Measurements from ENCODE around the gene FLNA.

The FLNA gene

DNA sequence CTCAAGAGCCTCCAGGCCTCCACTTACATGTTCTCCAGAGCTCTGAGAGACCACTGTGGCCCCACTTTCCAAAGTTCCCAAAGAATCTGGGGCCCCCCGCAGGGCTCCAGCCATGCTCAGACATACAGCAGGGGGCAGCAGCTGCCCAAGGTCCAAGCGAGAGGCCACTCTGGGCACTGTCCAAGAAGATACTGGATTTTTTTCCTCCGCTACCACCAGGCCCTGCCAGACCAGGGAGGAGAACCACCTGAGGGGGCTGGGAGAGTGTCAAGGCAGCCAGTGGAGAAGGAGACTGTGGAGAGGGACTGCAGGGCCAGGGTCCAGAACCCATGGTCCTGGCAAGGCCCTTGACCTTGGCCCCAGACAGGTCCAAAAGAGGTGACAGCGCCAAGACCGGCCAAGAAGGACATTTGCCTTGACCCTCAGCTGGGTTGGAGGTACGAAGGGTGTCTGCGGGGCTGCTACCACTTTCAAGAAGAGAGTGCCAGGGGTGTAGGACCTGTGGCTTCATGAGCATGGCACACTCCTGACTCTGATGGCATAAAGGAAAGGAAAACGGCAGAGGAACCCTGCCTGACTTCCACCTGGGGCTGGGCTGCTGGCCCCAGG lies 10.0 kb upstream of the FLNA start:
- no peak overlapping the region for H3K9ac ChIP-seq
- no peaks in the 10 kb centered on the region for H3K4me1 ChIP-seq
- H3K36me3 ChIP-seq (ENCODE audit: control insufficient read depth, insufficient read depth, low read length), result no peaks in the 10 kb centered on the region
- H2AFZ ChIP-seq, result no peak overlapping the region
- no peaks in the 10 kb centered on the region for H3K9me3 ChIP-seq (ENCODE audit: control insufficient read depth, low read length)
- no peak overlapping the region for H3K4me3 ChIP-seq (ENCODE audit: low read depth, low read length)
- no peak overlapping the region for H3K27ac ChIP-seq
- H3K27me3 ChIP-seq (ENCODE audit: control insufficient read depth, insufficient read depth, low read length), result no peaks in the 10 kb centered on the region
- H3K79me2 ChIP-seq, result no peaks in the 10 kb centered on the region
- H3K4me2 ChIP-seq (ENCODE audit: low read length), result no peak overlapping the region
- TF ChIP-seq, protein P1, sequence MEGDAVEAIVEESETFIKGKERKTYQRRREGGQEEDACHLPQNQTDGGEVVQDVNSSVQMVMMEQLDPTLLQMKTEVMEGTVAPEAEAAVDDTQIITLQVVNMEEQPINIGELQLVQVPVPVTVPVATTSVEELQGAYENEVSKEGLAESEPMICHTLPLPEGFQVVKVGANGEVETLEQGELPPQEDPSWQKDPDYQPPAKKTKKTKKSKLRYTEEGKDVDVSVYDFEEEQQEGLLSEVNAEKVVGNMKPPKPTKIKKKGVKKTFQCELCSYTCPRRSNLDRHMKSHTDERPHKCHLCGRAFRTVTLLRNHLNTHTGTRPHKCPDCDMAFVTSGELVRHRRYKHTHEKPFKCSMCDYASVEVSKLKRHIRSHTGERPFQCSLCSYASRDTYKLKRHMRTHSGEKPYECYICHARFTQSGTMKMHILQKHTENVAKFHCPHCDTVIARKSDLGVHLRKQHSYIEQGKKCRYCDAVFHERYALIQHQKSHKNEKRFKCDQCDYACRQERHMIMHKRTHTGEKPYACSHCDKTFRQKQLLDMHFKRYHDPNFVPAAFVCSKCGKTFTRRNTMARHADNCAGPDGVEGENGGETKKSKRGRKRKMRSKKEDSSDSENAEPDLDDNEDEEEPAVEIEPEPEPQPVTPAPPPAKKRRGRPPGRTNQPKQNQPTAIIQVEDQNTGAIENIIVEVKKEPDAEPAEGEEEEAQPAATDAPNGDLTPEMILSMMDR (IDR thresholded peaks at IDR 0.05), result peak; percentile 54

DNA sequence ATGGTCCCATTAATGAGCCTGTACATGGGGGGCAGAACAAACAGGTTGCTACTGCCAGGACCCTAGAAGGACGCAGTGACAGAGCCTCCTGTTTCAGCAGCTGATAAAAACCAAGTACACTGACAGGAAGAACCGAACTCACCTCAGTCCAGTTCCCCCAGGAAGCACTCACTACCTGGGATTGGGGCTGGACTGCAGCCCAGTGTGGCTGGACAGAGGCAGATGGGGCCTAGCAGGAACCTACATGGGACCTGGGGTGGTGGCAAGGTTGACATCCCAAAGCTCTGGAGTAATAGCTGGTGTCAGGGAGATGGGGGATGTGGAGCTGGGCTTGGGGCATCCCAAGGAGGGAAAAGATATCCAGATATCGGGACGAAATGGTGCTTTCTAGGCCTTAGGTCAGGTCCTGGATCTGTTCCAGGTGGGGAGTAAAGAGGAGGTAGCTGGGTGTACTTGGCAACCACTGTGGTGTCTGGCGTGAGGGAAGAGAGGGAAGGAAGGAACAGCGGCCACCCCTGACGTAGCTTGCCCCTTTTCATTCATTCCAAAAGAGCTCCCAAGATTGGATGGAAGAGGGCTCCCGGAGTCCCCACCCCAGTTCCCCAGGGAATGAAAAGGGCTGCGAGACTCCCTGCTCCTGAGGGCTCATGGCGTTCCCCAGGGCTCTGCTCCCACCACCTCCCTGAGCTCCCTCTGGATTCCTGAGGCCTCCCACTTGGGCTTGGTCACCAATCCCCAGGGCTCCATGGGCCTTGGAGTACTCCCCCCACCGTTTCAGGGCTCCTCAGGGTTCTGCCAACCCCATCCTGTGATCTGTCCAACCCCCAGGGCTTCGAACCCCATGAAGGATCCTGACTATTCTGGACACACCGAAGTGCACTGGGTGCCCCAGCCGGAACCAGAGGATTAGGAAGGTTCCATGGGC lies 9.2 kb upstream of the FLNA start:
- Histone ChIP-seq H3K4me2 (ENCODE audit: low read length) (no peak overlapping the region), H3K27me3 (ENCODE audit: control insufficient read depth, insufficient read depth, low read length) (no peaks in the 10 kb centered on the region), H3K4me1 (no peaks in the 10 kb centered on the region), H3K36me3 (ENCODE audit: control insufficient read depth, insufficient read depth, low read length) (no peaks in the 10 kb centered on the region), H3K79me2 (no peaks in the 10 kb centered on the region), H3K9me3 (ENCODE audit: control insufficient read depth, low read length) (no peaks in the 10 kb centered on the region), H3K27ac (no peak overlapping the region), H3K9ac (no peak overlapping the region), H3K4me3 (ENCODE audit: low read depth, low read length) (no peak overlapping the region), H2AFZ (no peak overlapping the region)
- TF ChIP-seq, protein P1 (IDR thresholded peaks at IDR 0.05), result no peak

DNA sequence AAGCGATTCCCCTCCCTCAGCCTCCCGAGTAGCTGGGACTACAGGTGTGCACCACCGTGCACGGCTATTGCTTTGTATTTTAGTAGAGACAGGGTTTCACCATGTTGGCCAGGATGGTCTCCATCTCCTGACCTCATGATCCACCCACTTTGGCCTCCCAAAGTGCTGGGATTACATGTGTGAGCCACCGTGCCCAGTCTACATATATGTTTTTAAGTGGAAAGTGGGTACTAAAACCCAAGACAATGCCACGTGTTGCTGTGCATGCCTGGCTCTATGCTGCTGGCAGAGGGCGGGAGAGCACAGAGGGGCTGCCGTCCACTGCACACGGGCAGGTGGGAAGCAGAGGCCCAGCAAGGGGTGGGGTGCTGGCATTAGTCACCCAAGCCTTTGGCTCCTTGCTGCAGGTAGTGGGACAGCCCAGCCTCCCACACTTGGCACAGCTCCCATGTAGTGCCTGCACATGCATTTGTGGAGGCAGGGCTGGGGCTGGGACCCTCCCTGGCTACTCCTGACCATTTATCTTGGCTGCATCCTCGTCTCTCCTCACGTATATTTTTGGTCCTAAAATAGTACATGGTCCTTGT lies 8.1 kb upstream of the FLNA start:
- Histone ChIP-seq H3K79me2 (no peaks in the 10 kb centered on the region), H3K9me3 (ENCODE audit: control insufficient read depth, low read length) (no peaks in the 10 kb centered on the region), H3K4me3 (ENCODE audit: low read depth, low read length) (no peak overlapping the region), H2AFZ (no peak overlapping the region), H3K27me3 (ENCODE audit: control insufficient read depth, insufficient read depth, low read length) (no peaks in the 10 kb centered on the region), H3K9ac (no peak overlapping the region), H3K27ac (no peak overlapping the region), H3K4me1 (no peaks in the 10 kb centered on the region), H3K4me2 (ENCODE audit: low read length) (no peak overlapping the region), H3K36me3 (ENCODE audit: control insufficient read depth, insufficient read depth, low read length) (no peaks in the 10 kb centered on the region)
- TF ChIP-seq, protein P1 (IDR thresholded peaks at IDR 0.05), result no peak

DNA sequence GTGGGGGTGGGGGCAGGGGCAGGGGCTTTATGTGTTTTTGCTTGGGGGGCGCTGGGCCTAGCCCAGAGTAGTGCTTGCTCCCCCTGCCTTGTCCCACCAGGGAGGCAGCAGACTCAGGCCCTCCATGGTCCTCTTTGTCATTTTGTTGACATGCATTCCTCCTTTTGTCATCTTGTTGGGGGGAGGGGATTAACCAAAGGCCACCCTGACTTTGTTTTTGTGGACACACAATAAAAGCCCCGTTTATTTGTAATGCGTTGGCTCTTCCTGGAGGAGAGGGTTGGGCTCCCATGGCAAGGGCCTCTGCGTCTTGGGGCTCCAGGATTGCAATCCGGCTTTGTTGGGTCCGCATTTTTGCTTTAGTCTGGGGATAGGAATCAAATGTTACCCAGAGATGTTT lies 6.8 kb upstream of the FLNA start:
- Histone ChIP-seq H3K4me2 (ENCODE audit: low read length) (no peak overlapping the region), H3K36me3 (ENCODE audit: control insufficient read depth, insufficient read depth, low read length) (no peaks in the 10 kb centered on the region), H3K79me2 (no peaks in the 10 kb centered on the region), H3K4me3 (ENCODE audit: low read depth, low read length) (no peak overlapping the region), H3K9me3 (ENCODE audit: control insufficient read depth, low read length) (no peaks in the 10 kb centered on the region), H3K27me3 (ENCODE audit: control insufficient read depth, insufficient read depth, low read length) (no peaks in the 10 kb centered on the region), H3K4me1 (no peaks in the 10 kb centered on the region), H3K9ac (no peak overlapping the region), H2AFZ (no peak overlapping the region), H3K27ac (no peak overlapping the region)
- TF ChIP-seq, protein P1 (IDR thresholded peaks at IDR 0.05), result no peak

Data from parathyroid adenoma (tissue), 2 donors.